ENCODE measurements around the gene HNMT.

Gene HNMT

DNA sequence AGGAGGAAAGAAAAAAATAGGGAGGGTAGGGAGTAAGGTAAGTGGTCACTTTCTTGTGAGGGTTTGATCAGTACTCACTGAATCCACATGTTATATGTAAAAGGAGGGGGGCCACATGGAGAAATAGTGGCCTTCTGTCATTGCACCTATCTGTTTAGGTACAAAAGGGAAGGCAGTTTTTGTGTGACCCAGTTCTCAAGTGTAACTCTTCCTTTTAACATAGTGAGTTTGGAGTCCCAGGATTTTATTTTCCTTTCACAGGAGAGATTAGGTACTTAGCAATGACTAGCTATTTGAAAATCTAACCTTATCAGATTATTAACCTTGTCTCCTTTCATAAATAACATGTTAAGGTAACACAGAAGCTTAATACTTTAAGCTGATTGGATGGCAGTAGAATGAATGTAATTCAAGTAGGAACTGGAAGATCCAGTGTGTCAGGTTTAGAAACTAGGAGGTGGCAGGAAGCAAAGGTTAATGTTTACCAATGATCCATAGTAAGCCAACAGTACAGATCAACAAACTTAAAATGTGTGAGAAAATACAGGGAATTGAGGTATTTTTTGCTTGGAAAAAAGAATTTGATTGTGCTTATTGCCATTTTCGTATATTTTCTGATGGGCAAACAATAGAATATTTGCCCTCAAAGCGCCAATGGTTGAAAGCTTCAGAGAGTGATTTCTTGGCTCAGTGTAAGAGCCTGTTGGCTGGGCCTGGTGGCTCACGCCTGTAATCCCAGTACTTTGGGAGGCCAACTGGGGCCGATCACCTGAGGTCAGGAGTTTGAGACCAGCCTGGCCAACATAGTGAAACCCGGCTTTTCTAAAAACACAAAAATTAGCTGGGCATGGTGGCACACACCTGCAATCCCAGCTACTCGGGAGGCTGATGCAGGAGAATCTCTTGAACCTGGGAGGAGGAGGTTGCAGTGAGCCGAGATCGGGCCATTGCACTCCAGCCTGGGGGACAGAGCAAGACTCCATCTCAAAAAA is 11.3 kb downstream of the HNMT start:
- H3K4me3 ChIP-seq (ENCODE audit: low read length in 2 of 2) = no peak overlapping the region
- H3K9ac ChIP-seq (ENCODE audit: low read length in 2 of 2) = no peak overlapping the region
- H3K36me3 ChIP-seq (ENCODE audit: control insufficient read depth in 2 of 2, insufficient read depth in 2 of 2, low read length in 2 of 2) = peaks cover 0 to 2% of the 10 kb centered on the region in 2 donors
- H3K4me1 ChIP-seq (ENCODE audit: control insufficient read depth, insufficient read depth, low read length) = no peaks in the 10 kb centered on the region
- no peaks in the 10 kb centered on the region for H3K9me3 ChIP-seq (ENCODE audit: control insufficient read depth in 2 of 2, low read length in 2 of 2)
- no peak overlapping the region for H3K27ac ChIP-seq (ENCODE audit: low read length)
- H3K27me3 ChIP-seq (ENCODE audit: control insufficient read depth in 1 of 2, insufficient read depth in 2 of 2, low read length in 2 of 2) = no peaks in the 10 kb centered on the region

DNA sequence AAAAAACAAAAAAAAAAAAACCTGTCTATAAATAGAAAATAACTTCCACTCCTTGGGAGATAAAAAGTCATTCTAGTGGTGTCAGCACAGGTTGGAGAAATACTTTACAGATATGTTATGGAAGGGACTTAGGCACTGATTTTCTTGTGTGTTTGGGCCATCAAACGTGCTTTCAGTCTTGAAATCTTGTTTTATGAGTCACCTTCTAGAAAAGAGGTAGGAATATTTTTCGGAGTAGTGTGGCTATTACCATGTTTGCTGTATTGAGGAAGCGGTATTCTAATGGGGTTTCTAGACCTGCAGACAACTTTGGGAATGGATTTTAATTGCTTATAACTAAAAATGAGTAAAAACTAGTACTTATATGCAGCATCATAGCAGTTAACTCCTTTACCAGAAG is 12.0 kb downstream of the HNMT start:
- no peaks in the 10 kb centered on the region for H3K4me1 ChIP-seq (ENCODE audit: control insufficient read depth, insufficient read depth, low read length)
- no peak overlapping the region for H3K27ac ChIP-seq (ENCODE audit: low read length)
- H3K27me3 ChIP-seq (ENCODE audit: control insufficient read depth in 1 of 2, insufficient read depth in 2 of 2, low read length in 2 of 2) = no peaks in the 10 kb centered on the region
- peaks cover 0 to 5% of the 10 kb centered on the region in 2 donors for H3K36me3 ChIP-seq (ENCODE audit: control insufficient read depth in 2 of 2, insufficient read depth in 2 of 2, low read length in 2 of 2)
- H3K9me3 ChIP-seq (ENCODE audit: control insufficient read depth in 2 of 2, low read length in 2 of 2) = no peaks in the 10 kb centered on the region
- H3K4me3 ChIP-seq (ENCODE audit: low read length in 2 of 2) = no peak overlapping the region
- H3K9ac ChIP-seq (ENCODE audit: low read length in 2 of 2) = no peak overlapping the region

DNA sequence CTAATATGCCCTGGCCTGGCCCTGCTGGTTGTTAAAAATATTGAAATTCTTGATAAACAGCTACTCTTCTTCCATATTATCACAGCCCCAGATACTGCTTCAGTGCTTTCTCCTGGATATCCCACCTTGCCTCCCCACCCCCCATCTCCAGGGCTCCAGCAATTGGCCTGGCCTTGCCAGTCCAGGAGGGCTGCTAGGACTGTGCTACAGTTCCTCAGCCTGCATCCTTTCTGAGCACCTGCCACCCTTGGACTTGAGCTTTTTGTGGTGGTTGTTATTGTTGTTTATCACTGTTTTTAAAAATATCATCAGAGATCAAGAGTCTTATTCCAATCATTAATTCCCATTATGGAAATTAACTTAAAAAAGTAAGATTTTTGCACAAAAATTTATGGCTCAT is 13.5 kb downstream of the HNMT start:
- Histone ChIP-seq H3K4me3 (ENCODE audit: low read length in 2 of 2) (no peak overlapping the region), H3K27ac (ENCODE audit: low read length) (no peak overlapping the region), H3K36me3 (ENCODE audit: control insufficient read depth in 2 of 2, insufficient read depth in 2 of 2, low read length in 2 of 2) (peaks cover 0 to 7% of the 10 kb centered on the region in 2 donors), H3K4me1 (ENCODE audit: control insufficient read depth, insufficient read depth, low read length) (no peaks in the 10 kb centered on the region), H3K9ac (ENCODE audit: low read length in 2 of 2) (no peak overlapping the region), H3K9me3 (ENCODE audit: control insufficient read depth in 2 of 2, low read length in 2 of 2) (no peaks in the 10 kb centered on the region), H3K27me3 (ENCODE audit: control insufficient read depth in 1 of 2, insufficient read depth in 2 of 2, low read length in 2 of 2) (no peaks in the 10 kb centered on the region)

DNA sequence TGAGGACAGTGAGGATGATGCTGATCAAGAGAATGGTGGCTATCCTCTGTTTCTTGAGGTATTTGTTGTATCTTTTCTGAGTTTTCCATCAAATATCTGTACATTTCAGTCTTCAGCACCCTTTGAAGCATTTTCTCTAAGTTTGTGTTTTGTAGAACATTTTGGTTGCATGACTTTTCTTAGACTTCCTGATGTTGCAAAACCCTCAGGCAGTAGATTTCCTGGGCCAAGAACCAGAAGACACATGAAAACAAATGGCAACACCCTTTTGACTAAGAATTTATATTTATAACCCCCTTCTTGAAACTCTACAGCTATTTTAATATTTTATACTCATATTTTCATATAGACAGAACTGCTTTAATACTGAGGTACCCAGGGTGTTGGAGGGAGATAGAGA is 16.2 kb downstream of the HNMT start:
- H3K4me1 ChIP-seq (ENCODE audit: control insufficient read depth, insufficient read depth, low read length) = no peaks in the 10 kb centered on the region
- H3K9me3 ChIP-seq (ENCODE audit: control insufficient read depth in 2 of 2, low read length in 2 of 2) = no peaks in the 10 kb centered on the region
- no peaks in the 10 kb centered on the region for H3K27me3 ChIP-seq (ENCODE audit: control insufficient read depth in 1 of 2, insufficient read depth in 2 of 2, low read length in 2 of 2)
- no peak overlapping the region for H3K9ac ChIP-seq (ENCODE audit: low read length in 2 of 2)
- H3K4me3 ChIP-seq (ENCODE audit: low read length in 2 of 2) = no peak overlapping the region
- H3K27ac ChIP-seq (ENCODE audit: low read length) = no peak overlapping the region
- peaks cover 0 to 5% of the 10 kb centered on the region in 2 donors for H3K36me3 ChIP-seq (ENCODE audit: control insufficient read depth in 2 of 2, insufficient read depth in 2 of 2, low read length in 2 of 2)

DNA sequence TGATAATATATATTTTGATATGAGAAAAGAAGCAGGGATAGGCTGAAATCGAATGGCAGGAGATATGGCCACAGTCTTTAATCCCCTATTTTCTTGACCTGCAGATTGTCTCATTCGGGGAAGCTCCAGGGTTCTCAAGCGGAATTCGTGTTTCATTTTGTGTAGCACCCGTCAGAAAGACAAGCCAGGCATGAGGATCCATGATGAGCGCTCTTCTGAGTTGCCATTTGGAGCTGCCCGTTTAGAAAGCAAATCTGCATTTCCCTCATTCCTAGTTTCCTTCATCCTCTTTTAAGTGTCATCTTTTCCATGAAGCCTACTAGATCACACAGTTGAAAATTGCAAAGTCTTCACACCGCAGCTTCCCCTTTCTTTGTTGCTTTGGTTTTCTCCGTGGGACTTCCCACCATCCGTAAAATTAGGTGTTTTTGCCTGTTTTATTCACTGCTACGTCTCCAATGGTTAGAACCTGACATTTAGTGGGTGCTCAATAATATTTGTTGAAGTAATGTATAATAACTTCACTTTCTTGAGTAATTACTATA is 16.9 kb downstream of the HNMT start:
- H3K27me3 ChIP-seq (ENCODE audit: control insufficient read depth in 1 of 2, insufficient read depth in 2 of 2, low read length in 2 of 2) = no peaks in the 10 kb centered on the region
- no peak overlapping the region for H3K4me3 ChIP-seq (ENCODE audit: low read length in 2 of 2)
- H3K4me1 ChIP-seq (ENCODE audit: control insufficient read depth, insufficient read depth, low read length) = no peaks in the 10 kb centered on the region
- H3K9ac ChIP-seq (ENCODE audit: low read length in 2 of 2) = no peak overlapping the region
- H3K27ac ChIP-seq (ENCODE audit: low read length) = no peak overlapping the region
- H3K36me3 ChIP-seq (ENCODE audit: control insufficient read depth in 2 of 2, insufficient read depth in 2 of 2, low read length in 2 of 2) = peaks cover 0 to 5% of the 10 kb centered on the region in 2 donors
- H3K9me3 ChIP-seq (ENCODE audit: control insufficient read depth in 2 of 2, low read length in 2 of 2) = no peaks in the 10 kb centered on the region

DNA sequence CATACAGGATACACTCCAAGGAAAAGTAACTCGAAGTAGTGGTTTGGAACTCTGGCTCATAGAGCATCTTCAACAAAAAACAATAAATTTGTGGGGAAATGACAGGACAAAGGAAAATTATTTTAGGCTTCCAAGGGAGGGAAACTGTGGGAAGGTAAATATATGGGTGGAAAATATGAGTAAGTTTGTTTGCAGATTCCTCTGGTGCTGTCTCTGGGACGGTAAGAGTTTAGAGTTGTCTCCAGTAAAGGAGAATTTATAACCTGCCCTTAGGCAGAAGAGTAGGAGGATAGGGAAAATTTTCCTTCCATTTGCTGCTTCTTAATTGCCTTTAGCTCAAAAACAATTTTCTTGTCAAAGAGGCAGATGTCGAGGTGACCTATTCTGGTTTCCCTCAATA is 19.3 kb downstream of the HNMT start:
- Histone ChIP-seq H3K9ac (ENCODE audit: low read length in 2 of 2) (no peak overlapping the region), H3K27ac (ENCODE audit: low read length) (no peak overlapping the region), H3K9me3 (ENCODE audit: control insufficient read depth in 2 of 2, low read length in 2 of 2) (no peaks in the 10 kb centered on the region), H3K27me3 (ENCODE audit: control insufficient read depth in 1 of 2, insufficient read depth in 2 of 2, low read length in 2 of 2) (no peaks in the 10 kb centered on the region), H3K4me3 (ENCODE audit: low read length in 2 of 2) (no peak overlapping the region), H3K36me3 (ENCODE audit: control insufficient read depth in 2 of 2, insufficient read depth in 2 of 2, low read length in 2 of 2) (peaks cover 0 to 5% of the 10 kb centered on the region in 2 donors), H3K4me1 (ENCODE audit: control insufficient read depth, insufficient read depth, low read length) (no peaks in the 10 kb centered on the region)

DNA sequence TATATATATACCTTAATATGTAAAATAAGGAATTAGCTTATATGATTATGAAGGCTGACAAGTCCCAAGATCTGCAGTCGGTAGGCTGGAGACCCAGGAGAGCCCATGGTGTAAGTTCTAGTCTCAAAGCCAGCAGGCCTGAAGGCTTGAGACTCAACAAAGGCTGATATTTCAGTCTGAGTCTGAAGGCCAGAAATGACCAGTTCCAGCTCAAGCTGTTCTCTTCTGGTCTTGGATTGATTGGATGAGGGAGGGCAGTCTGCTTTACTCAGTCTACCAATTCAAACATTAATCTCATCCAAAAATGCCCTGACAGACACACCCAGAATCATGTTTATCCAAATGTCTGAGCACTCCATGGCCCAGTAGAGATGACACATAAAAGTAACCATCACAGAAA is 22.0 kb downstream of the HNMT start:
- no peaks in the 10 kb centered on the region for H3K27me3 ChIP-seq (ENCODE audit: control insufficient read depth in 1 of 2, insufficient read depth in 2 of 2, low read length in 2 of 2)
- no peaks in the 10 kb centered on the region for H3K4me1 ChIP-seq (ENCODE audit: control insufficient read depth, insufficient read depth, low read length)
- no peaks in the 10 kb centered on the region for H3K9me3 ChIP-seq (ENCODE audit: control insufficient read depth in 2 of 2, low read length in 2 of 2)
- no peak overlapping the region for H3K27ac ChIP-seq (ENCODE audit: low read length)
- H3K36me3 ChIP-seq (ENCODE audit: control insufficient read depth in 2 of 2, insufficient read depth in 2 of 2, low read length in 2 of 2) = peaks cover 2 to 9% of the 10 kb centered on the region in 2 donors
- no peak overlapping the region for H3K9ac ChIP-seq (ENCODE audit: low read length in 2 of 2)
- H3K4me3 ChIP-seq (ENCODE audit: low read length in 2 of 2) = no peak overlapping the region

DNA sequence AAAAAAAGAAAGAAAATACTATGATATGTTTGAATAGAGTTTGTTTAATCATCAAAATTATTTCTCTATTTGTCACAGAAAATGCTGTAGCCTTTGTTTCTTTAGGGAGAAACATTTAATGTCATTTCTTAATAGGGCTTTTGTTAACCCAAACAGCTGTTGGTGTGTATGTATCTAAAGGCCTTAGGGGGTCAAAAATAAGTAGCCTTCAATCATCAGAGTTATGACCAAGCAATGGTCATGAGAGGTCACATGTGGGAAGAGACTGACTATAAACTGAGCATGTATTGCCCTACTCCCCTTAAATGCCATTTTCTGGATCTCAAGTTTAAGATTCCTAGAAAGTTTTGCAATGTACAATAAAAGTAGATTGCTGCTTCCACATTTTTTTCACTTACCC is 22.7 kb downstream of the HNMT start:
- Histone ChIP-seq H3K27ac (ENCODE audit: low read length) (no peak overlapping the region), H3K36me3 (ENCODE audit: control insufficient read depth in 2 of 2, insufficient read depth in 2 of 2, low read length in 2 of 2) (peaks cover 4 to 12% of the 10 kb centered on the region in 2 donors), H3K4me3 (ENCODE audit: low read length in 2 of 2) (no peak overlapping the region), H3K9ac (ENCODE audit: low read length in 2 of 2) (no peak overlapping the region), H3K27me3 (ENCODE audit: control insufficient read depth in 1 of 2, insufficient read depth in 2 of 2, low read length in 2 of 2) (no peaks in the 10 kb centered on the region), H3K4me1 (ENCODE audit: control insufficient read depth, insufficient read depth, low read length) (no peaks in the 10 kb centered on the region), H3K9me3 (ENCODE audit: control insufficient read depth in 2 of 2, low read length in 2 of 2) (no peaks in the 10 kb centered on the region)

DNA sequence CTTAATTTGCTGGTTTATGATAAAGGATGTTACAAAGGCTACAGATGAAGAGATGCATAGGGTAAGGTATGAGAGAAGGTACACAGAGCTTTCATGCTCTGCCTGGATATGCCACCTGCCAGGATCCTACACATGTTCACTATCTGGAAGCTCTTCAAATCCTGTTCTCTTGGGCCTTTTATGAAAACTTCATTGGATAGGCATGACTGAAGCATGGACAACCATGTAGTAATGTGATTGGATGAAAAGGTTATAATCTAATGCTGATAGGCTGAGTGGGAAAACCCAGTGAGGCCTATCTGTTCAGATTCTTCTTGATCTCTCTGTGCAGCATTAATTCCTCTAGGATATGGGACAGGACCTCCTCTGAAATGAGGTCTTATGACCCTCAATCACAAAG is 26.8 kb downstream of the HNMT start:
- Histone ChIP-seq H3K36me3 (ENCODE audit: control insufficient read depth in 2 of 2, insufficient read depth in 2 of 2, low read length in 2 of 2) (peaks cover 10 to 12% of the 10 kb centered on the region in 2 donors), H3K9ac (ENCODE audit: low read length in 2 of 2) (no peak overlapping the region)

DNA sequence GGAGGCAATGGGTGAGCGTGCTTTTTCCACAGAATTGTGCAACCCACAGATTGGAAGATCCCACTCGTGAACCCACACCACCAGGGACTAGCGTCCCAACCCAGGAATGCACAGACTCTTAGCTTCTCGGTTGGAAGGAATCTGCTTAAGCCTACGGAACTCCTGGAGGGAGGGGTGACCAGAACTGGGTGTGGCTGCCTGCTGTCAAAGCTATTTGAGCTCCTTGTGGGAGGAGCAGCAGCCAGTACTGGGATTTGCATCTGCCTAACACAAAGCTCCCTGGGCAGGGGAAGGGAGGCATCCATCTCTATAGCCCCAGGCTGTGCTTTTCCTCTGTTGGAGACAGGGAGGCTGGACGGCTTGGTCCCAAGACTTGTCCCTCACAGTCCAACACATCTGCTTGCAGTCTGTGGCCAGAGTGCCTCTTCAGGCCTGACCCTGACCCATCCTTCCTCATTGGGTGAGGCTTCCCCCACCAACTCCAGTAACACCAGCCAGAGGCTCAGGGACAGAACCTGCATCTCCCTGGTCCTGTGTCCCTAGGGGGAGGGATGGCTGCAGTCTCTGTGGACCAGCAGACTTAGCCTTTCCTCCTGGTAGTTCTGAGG is 27.9 kb downstream of the HNMT start:
- no peak overlapping the region for H3K27ac ChIP-seq (ENCODE audit: low read length)
- no peaks in the 10 kb centered on the region for H3K4me1 ChIP-seq (ENCODE audit: control insufficient read depth, insufficient read depth, low read length)
- H3K9ac ChIP-seq (ENCODE audit: low read length in 2 of 2) = no peak overlapping the region
- H3K4me3 ChIP-seq (ENCODE audit: low read length in 2 of 2) = no peak overlapping the region
- H3K36me3 ChIP-seq (ENCODE audit: control insufficient read depth in 2 of 2, insufficient read depth in 2 of 2, low read length in 2 of 2) = peaks cover 10 to 12% of the 10 kb centered on the region in 2 donors
- no peaks in the 10 kb centered on the region for H3K27me3 ChIP-seq (ENCODE audit: control insufficient read depth in 1 of 2, insufficient read depth in 2 of 2, low read length in 2 of 2)
- H3K9me3 ChIP-seq (ENCODE audit: control insufficient read depth in 2 of 2, low read length in 2 of 2) = no peaks in the 10 kb centered on the region

More for the DNA sequence above, 26.8 kb downstream of the HNMT start:
- no peaks in the 10 kb centered on the region for H3K27me3 ChIP-seq (ENCODE audit: control insufficient read depth in 1 of 2, insufficient read depth in 2 of 2, low read length in 2 of 2)
- no peak overlapping the region for H3K27ac ChIP-seq (ENCODE audit: low read length)
- H3K9me3 ChIP-seq (ENCODE audit: control insufficient read depth in 2 of 2, low read length in 2 of 2) = no peaks in the 10 kb centered on the region
- H3K4me1 ChIP-seq (ENCODE audit: control insufficient read depth, insufficient read depth, low read length) = no peaks in the 10 kb centered on the region
- no peak overlapping the region for H3K4me3 ChIP-seq (ENCODE audit: low read length in 2 of 2)

Data from stomach smooth muscle (tissue), 2 donors.